ENCODE data around the gene PIK3R3. TPM values are rescaled to one million over a fixed set of nuclear protein-coding genes. Genes with fewer than 3 reads are reported as not detected.

The PIK3R3 gene
- total RNA-seq, 4 donors from 2014 or later, result 16.7 to 91.0 (median 49.0) TPM

DNA sequence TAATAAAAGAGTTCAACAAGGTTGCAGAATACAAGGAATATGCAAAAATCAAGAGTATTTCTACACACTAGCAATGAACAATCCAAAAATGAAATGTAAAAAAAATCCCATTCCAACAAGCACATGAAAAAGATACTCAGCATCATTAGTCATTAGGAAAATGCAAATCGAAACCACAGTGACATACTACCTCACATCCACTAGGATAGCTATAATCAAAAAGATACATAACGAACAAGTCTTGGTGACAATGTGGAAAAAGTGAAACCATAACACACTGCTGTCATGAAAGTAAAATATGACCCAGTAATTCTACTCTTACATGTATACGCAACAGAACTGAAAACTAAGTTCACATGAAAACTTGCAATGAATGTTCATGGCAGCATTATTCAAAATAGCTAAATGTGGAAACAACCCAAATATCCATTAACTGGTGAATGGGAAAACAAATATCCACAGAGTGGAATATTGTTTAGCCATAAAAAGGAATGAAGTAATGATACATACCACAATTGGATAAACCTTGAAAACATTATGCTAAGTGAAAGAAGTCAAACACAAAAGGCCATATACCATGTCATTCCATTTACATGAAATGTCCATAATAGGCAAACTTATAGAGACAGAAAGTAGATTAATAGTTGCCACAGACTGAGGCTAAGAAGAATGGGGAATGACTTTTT, 34.3 kb downstream of the PIK3R3 start:
- TF ChIP-seq, protein P1, sequence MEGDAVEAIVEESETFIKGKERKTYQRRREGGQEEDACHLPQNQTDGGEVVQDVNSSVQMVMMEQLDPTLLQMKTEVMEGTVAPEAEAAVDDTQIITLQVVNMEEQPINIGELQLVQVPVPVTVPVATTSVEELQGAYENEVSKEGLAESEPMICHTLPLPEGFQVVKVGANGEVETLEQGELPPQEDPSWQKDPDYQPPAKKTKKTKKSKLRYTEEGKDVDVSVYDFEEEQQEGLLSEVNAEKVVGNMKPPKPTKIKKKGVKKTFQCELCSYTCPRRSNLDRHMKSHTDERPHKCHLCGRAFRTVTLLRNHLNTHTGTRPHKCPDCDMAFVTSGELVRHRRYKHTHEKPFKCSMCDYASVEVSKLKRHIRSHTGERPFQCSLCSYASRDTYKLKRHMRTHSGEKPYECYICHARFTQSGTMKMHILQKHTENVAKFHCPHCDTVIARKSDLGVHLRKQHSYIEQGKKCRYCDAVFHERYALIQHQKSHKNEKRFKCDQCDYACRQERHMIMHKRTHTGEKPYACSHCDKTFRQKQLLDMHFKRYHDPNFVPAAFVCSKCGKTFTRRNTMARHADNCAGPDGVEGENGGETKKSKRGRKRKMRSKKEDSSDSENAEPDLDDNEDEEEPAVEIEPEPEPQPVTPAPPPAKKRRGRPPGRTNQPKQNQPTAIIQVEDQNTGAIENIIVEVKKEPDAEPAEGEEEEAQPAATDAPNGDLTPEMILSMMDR (IDR thresholded peaks at IDR 0.05; ENCODE audit: low read depth), result no peak

DNA sequence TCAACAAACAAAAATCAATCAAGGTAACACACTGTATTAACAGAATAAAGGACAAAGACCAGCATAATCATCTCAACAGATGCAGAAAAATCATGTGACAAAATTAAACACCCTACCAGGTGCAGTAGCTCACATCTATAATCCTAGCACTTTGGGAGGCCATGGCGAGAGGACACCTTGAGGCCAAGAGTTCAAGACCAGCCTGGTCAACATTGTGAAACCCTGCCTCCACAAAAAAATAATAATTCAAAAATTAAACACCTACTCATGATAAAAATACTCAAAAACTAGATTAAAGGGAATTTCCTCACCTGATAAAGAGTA, 35.3 kb downstream of the PIK3R3 start:
- TF ChIP-seq, protein P1 (IDR thresholded peaks at IDR 0.05; ENCODE audit: low read depth), result no peak

DNA sequence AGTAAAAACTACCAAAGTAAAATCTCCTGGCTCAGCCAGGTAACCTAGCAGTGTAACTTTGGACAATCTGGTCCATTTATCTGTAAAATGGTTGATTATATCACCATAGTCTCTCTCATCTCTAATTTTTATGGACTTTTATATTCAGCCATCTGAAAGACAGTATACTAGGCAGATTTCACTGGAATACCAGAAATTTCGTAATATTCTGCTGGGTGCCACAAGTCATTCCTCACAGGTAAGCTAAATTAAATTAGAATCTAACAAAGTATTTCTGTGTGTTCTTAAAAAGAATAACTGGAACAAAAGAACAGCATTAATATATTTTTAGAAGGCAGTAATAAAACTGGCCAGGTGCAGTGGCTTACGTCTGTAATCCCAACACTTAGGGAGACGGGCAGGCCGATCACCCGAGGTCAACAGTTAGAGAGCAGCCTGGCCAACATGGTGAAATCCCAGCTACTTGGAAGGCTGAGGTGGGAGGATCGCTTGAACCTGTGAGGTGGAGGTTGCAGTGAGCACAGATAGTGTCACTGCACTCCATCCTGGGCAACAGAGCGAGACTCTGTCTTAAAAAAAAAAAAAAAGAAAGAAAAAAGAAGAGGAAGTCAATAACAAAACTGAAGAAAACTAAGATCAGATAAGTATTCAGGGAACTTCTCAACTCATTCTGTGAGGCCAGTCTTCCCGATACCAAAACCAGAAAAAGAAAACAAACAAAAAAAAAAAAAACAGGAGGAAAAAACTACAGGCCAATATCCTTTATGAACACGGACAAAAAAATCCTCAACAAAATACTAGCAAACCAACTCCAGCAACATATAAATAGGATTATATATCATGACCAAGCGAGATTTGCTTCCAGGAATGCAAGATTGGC, 35.9 kb downstream of the PIK3R3 start:
- TF ChIP-seq, protein P1 (IDR thresholded peaks at IDR 0.05; ENCODE audit: low read depth), result no peak

DNA sequence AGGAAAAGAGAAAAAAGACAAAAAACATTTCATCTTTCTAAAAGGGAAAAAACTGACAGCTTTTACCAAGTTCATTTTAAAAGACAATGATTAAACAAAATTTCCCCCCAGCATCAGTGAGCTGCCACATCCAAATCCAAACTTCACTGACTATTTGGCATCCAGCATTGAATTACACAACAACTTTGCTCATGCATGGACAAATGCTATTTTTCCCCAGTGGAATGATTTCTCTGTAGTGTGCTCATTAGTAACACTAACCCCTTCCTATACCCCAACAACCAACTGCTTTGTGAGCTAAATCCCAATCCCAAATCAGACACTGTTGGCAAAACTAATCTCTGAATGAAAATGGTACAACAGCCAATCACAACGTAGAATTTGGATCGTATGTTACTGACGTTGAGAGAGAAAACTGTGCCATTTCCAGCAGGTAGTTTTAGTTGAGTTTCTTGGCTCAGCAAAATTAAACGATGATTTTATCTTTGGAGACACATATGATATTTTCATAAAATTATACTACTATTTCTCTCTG, 37.9 kb downstream of the PIK3R3 start:
- TF ChIP-seq, protein P1 (IDR thresholded peaks at IDR 0.05; ENCODE audit: low read depth), result no peak

DNA sequence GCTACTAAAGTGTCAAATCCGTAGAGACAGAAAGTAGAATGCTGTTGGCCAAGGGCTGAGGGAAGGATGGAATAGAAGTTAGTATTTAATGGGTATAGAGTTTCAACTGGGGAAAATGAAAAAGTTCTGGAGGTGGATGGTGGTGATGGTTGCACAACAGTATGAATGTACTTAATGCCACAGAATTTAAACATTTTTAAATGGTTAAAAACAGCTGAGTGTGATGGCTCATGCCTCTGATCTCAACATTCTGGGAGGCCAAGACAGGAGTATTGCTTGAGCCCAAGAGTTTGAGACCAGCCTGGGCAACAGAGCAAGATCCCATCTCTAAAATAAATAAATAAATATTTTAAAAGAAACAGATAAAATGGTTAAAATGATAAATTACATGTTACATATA, 44.5 kb downstream of the PIK3R3 start:
- TF ChIP-seq, protein P1 (IDR thresholded peaks at IDR 0.05; ENCODE audit: low read depth), result no peak

DNA sequence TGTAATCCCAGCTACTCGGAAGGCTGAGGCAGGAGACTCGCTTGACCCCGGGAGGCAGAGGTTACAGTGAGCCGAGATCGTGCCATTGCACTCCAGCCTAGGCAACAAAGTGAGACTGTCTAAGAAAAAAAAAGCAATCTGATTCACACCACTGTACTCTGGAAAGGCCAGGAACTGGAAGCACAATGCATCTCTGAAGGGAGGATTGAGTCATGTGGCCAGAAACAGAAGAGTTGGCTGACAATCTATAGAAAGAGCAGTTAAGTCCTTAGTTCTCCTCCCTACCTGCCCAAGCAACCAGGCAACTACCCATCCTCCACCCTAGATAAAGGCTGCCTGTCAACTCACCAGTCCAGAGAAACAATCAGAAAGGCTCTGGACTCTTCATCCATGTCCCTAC, 45.9 kb downstream of the PIK3R3 start:
- TF ChIP-seq, protein P1 (IDR thresholded peaks at IDR 0.05; ENCODE audit: low read depth), result no peak

All from subcutaneous adipose tissue (tissue), 4 donors.